Measurements from ENCODE around the gene FSTL5.
A peak's percentile ranks its signal among the peaks of the same experiment; 100 is the strongest.

Gene FSTL5

GRCh38 chr4:161991811-161992210 lies 172.0 kb downstream of the FSTL5 start:
- no peak for TF ChIP-seq CTCF (IDR thresholded peaks at IDR 0.05; ENCODE audit: insufficient read depth, low read length, missing control alignments)
- POLR2A ChIA-PET = no interaction called here
- DNase-seq (ENCODE audit: low read depth, low spot score) = no peak
- CTCF ChIA-PET = no interaction called here
- no peak overlapping the region for H3K4me3 ChIP-seq (ENCODE audit: low read depth, low read length)

GRCh38 chr4:161990721-161991120 lies 173.1 kb downstream of the FSTL5 start:
- ChIA-PET CTCF (no interaction called here), POLR2A (no interaction called here)
- no peak overlapping the region for H3K4me3 ChIP-seq (ENCODE audit: low read depth, low read length)
- no peak for TF ChIP-seq CTCF (IDR thresholded peaks at IDR 0.05; ENCODE audit: insufficient read depth, low read length, missing control alignments)
- DNase-seq (ENCODE audit: low read depth, low spot score) = no peak

GRCh38 chr4:161988946-161989345 lies 174.9 kb downstream of the FSTL5 start:
- no peak overlapping the region for H3K4me3 ChIP-seq (ENCODE audit: low read depth, low read length)
- no peak for DNase-seq (ENCODE audit: low read depth, low spot score)
- POLR2A ChIA-PET = no interaction called here
- CTCF ChIA-PET = no interaction called here
- TF ChIP-seq CTCF (IDR thresholded peaks at IDR 0.05; ENCODE audit: insufficient read depth, low read length, missing control alignments) = no peak

- no peak for TF ChIP-seq CTCF (IDR thresholded peaks at IDR 0.05; ENCODE audit: insufficient read depth, low read length, missing control alignments)
- no peak overlapping the region for H3K4me3 ChIP-seq (ENCODE audit: low read depth, low read length)
- ChIA-PET POLR2A (no interaction called here), CTCF (no interaction called here)
- DNase-seq (ENCODE audit: low read depth, low spot score) = no peak
Observed at GRCh38 chr4:161987611-161988010, 176.2 kb downstream of the FSTL5 start.

GRCh38 chr4:161952382-161952781 lies 211.4 kb downstream of the FSTL5 start:
- DNase-seq (ENCODE audit: low read depth, low spot score) = no peak
- CTCF ChIA-PET = no interaction called here
- POLR2A ChIA-PET = no interaction called here
- no peak overlapping the region for H3K4me3 ChIP-seq (ENCODE audit: low read depth, low read length)
- no peak for TF ChIP-seq CTCF (IDR thresholded peaks at IDR 0.05; ENCODE audit: insufficient read depth, low read length, missing control alignments)

- H3K4me3 ChIP-seq (ENCODE audit: low read depth, low read length) = no peak overlapping the region
- DNase-seq (ENCODE audit: low read depth, low spot score) = peak; percentile 19
- ChIA-PET CTCF (interaction anchor here (0.9 kb wide), 1 partner anchor 11 kb away, joined by 3 read pairs; no protein-coding TSS in a partner anchor), POLR2A (no interaction called here)
- TF ChIP-seq CTCF (IDR thresholded peaks at IDR 0.05; ENCODE audit: insufficient read depth, low read length, missing control alignments) = no peak
Observed at GRCh38 chr4:161949946-161950725, 213.7 kb downstream of the FSTL5 start.

All from AG04449 (cell line).